ENCODE measurements around the gene EIF4G3. TPM values are rescaled to one million over a fixed set of nuclear protein-coding genes. Genes with fewer than 3 reads are reported as not detected.

EIF4G3 gene
- total and polyA plus RNA-seq, 4 donors = 16.5 to 59.8 (median 33.4) TPM

DNA sequence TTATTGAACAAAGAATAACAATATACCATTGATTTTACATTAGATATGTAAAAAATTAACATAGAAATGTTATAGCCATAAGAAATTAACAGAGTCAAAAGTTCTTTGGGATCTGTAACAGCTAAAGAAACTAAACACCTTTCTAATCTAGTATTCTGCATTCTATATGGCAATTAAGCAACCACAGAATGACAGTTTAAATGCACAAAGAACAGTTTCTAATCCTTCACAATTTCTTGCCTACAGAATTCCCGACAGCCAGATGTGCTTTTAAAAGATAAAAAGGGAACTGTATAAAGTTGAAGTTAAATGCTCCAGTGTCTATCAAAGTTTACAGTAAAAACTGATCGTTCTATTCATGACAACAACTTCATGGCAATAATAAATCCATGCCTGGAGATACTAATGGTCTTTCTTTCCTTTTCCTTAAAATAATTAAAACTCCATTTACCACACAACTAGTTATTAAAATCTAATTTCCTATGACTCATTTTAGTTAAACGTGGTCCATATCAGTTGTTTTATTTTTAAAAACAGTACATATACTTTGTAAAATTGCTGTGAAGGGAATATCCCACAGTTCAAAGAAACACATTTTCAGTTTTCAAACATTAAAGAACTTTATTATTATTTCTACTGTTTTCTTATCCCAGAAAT lies 110.2 kb downstream of the EIF4G3 start:
- ATAC-seq (ENCODE audit: insufficient read depth, low FRiP score) = no peak
- H3K9me3 ChIP-seq (ENCODE audit: control insufficient read depth in 4 of 4, insufficient read depth in 3 of 4, low read length in 3 of 4) = no peaks in the 10 kb centered on the region
- H3K4me3 ChIP-seq = no peak overlapping the region
- H3K9ac ChIP-seq (ENCODE audit: insufficient read depth in 1 of 2, low read length in 2 of 2) = no peak overlapping the region
- peak in 2 of 3 donors; percentile 39 to 53 for DNase-seq
- WGBS, 2 donors = 29 to 49% methylated on average over 3 of the region's 3 CpGs
- H3K4me1 ChIP-seq (ENCODE audit: control insufficient read depth in 5 of 5, insufficient read depth in 5 of 5, low read length in 5 of 5) = peaks cover 0 to 7% (median 2%) of the 10 kb centered on the region in 5 donors
- no peak overlapping the region for H3K27ac ChIP-seq (ENCODE audit: low read depth in 1 of 2, low read length in 1 of 2)
- no peaks in the 10 kb centered on the region for H3K27me3 ChIP-seq (ENCODE audit: control insufficient read depth in 3 of 3, insufficient read depth in 3 of 3, low read length in 2 of 3)
- no peak for TF ChIP-seq CTCF (IDR thresholded peaks at IDR 0.05; ENCODE audit: control extremely low read depth, extremely low read depth)
- H3K36me3 ChIP-seq (ENCODE audit: control insufficient read depth in 4 of 4, insufficient read depth in 4 of 4, low read length in 4 of 4) = peaks cover 0 to 1% (median 0%) of the 10 kb centered on the region in 4 donors

DNA sequence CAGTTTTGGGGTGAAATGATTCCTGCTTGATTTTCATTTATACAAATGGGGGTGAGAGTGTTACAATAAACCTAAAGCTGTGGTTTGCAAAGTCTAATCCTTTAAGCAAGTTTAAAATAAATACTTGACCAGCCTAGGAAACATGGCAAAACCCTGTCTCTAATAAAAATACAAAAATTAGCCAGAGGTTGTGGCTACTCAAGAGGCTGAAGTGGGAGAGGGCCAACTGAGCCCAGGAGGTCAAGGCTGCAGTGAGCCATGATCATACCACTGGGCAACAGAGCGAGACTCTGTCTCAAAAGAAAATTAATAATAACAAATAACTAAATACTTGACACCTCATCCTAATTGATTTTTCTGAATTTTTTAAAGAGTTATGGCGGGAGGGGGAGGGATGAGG lies 110.8 kb downstream of the EIF4G3 start:
- H3K9ac ChIP-seq (ENCODE audit: insufficient read depth in 1 of 2, low read length in 2 of 2) = no peak overlapping the region
- H3K4me3 ChIP-seq = no peak overlapping the region
- DNase-seq (no peak), ATAC-seq (ENCODE audit: insufficient read depth, low FRiP score) (no peak)
- no peaks in the 10 kb centered on the region for H3K27me3 ChIP-seq (ENCODE audit: control insufficient read depth in 3 of 3, insufficient read depth in 3 of 3, low read length in 2 of 3)
- WGBS, 2 donors = 96 to 97% methylated on average over 2 of the region's 2 CpGs
- TF ChIP-seq CTCF (IDR thresholded peaks at IDR 0.05; ENCODE audit: control extremely low read depth, extremely low read depth) = no peak
- H3K36me3 ChIP-seq (ENCODE audit: control insufficient read depth in 4 of 4, insufficient read depth in 4 of 4, low read length in 4 of 4) = no peaks in the 10 kb centered on the region
- no peak overlapping the region for H3K27ac ChIP-seq (ENCODE audit: low read depth in 1 of 2, low read length in 1 of 2)
- peaks cover 0 to 7% (median 2%) of the 10 kb centered on the region in 5 donors for H3K4me1 ChIP-seq (ENCODE audit: control insufficient read depth in 5 of 5, insufficient read depth in 5 of 5, low read length in 5 of 5)
- no peaks in the 10 kb centered on the region for H3K9me3 ChIP-seq (ENCODE audit: control insufficient read depth in 4 of 4, insufficient read depth in 3 of 4, low read length in 3 of 4)

DNA sequence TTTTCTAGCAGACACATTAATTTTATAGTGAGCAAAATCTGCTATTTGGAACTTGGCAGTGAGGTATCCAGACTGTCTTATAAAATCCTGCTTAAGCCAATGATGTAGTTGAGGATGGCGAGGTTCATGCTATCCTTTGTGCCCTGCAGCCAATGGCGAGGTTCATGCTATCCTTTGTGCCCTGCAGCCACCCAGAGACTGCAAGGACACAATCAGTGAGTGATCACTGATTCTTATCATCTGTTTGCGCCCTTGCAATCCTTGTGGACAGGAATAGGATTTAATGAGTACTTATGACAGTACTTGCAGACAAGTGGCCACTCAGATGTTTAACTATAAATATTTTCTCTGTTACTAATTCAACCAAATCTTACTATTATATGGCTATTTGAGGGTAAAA lies 112.6 kb downstream of the EIF4G3 start:
- Histone ChIP-seq H3K9ac (ENCODE audit: insufficient read depth in 1 of 2, low read length in 2 of 2) (no peak overlapping the region), H3K9me3 (ENCODE audit: control insufficient read depth in 4 of 4, insufficient read depth in 3 of 4, low read length in 3 of 4) (no peaks in the 10 kb centered on the region), H3K36me3 (ENCODE audit: control insufficient read depth in 4 of 4, insufficient read depth in 4 of 4, low read length in 4 of 4) (no peaks in the 10 kb centered on the region), H3K4me1 (ENCODE audit: control insufficient read depth in 5 of 5, insufficient read depth in 5 of 5, low read length in 5 of 5) (peaks cover 0 to 5% (median 0%) of the 10 kb centered on the region in 5 donors), H3K27ac (ENCODE audit: low read depth in 1 of 2, low read length in 1 of 2) (no peak overlapping the region), H3K4me3 (no peak overlapping the region), H3K27me3 (ENCODE audit: control insufficient read depth in 3 of 3, insufficient read depth in 3 of 3, low read length in 2 of 3) (no peaks in the 10 kb centered on the region)
- 85 to 86% methylated on average over 3 of the region's 3 CpGs for WGBS, 2 donors
- ATAC-seq (ENCODE audit: insufficient read depth, low FRiP score) = no peak
- TF ChIP-seq CTCF (IDR thresholded peaks at IDR 0.05; ENCODE audit: control extremely low read depth, extremely low read depth) = no peak
- no peak for DNase-seq

DNA sequence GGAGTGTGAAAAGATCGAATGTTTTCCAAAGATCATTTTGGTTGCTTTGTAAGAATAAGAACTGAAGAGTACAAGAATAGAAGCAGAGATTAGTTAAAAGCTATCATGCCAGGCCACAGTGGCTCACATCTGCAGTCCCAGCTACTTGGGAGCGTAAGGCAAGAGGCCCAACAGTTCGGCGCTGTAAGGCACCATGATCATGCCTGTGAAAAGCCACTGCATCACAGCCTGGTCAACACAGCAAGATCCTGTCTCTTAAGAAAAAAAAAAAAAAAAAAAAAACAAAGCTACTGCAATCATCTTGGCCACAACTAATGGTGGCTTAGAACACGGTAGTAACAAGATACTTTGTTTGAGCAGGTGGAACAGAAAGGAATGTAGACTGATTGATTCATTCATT lies 116.2 kb downstream of the EIF4G3 start:
- no peak for TF ChIP-seq CTCF (IDR thresholded peaks at IDR 0.05; ENCODE audit: control extremely low read depth, extremely low read depth)
- Histone ChIP-seq H3K27ac (ENCODE audit: low read depth in 1 of 2, low read length in 1 of 2) (no peak overlapping the region), H3K4me3 (no peak overlapping the region), H3K9me3 (ENCODE audit: control insufficient read depth in 4 of 4, insufficient read depth in 3 of 4, low read length in 3 of 4) (no peaks in the 10 kb centered on the region), H3K36me3 (ENCODE audit: control insufficient read depth in 4 of 4, insufficient read depth in 4 of 4, low read length in 4 of 4) (no peaks in the 10 kb centered on the region), H3K27me3 (ENCODE audit: control insufficient read depth in 3 of 3, insufficient read depth in 3 of 3, low read length in 2 of 3) (no peaks in the 10 kb centered on the region), H3K9ac (ENCODE audit: insufficient read depth in 1 of 2, low read length in 2 of 2) (no peak overlapping the region), H3K4me1 (ENCODE audit: control insufficient read depth in 5 of 5, insufficient read depth in 5 of 5, low read length in 5 of 5) (peaks cover 0 to 5% (median 0%) of the 10 kb centered on the region in 5 donors)
- DNase-seq (no peak), ATAC-seq (ENCODE audit: insufficient read depth, low FRiP score) (no peak)
- 93 to 96% methylated on average over 5 of the region's 5 CpGs for WGBS, 2 donors
